AG09309 (cell line): ENCODE measurements around the gene ADRM1.

ENCODE experiments used
- DNase-seq: peaks from one replicate; pipeline ENCODE4 v3.0.0-alpha.2; 2010; ENCODE audit warnings: low read depth
- H3K4me3 ChIP-seq: 2 replicates; pipeline ENCODE4 v1.5.1; 2011; ENCODE audit warnings: mild to moderate bottlenecking, low read depth, low read length, moderate library complexity; ENCODE audit not compliant: control insufficient read depth
- CTCF ChIP-seq: IDR thresholded peaks from 2 replicates; pipeline ENCODE4 v1.5.1; 2011; ENCODE audit warnings: mild to moderate bottlenecking, low read depth, low read length, inconsistent platforms; ENCODE audit not compliant: insufficient read depth, control insufficient read depth; ENCODE audit errors: missing control alignments

ADRM1 gene

GRCh38 chr20:62275219-62275618 is 27.6 kb upstream of the ADRM1 start:
- DNase-seq, result no peak
- no peak overlapping the region for H3K4me3 ChIP-seq
- no peak for TF ChIP-seq CTCF

- H3K4me3 ChIP-seq, result no peak overlapping the region
- no peak for DNase-seq
- TF ChIP-seq CTCF, result no peak
Measured at GRCh38 chr20:62276439-62276838, 26.4 kb upstream of the ADRM1 start.

- no peak for DNase-seq
- TF ChIP-seq CTCF, result no peak
- H3K4me3 ChIP-seq, result no peak overlapping the region
Measured at GRCh38 chr20:62277253-62277652, 25.5 kb upstream of the ADRM1 start.

GRCh38 chr20:62280303-62280702 is 22.5 kb upstream of the ADRM1 start:
- no peak for DNase-seq
- TF ChIP-seq CTCF, result no peak
- H3K4me3 ChIP-seq, result no peak overlapping the region

GRCh38 chr20:62281161-62281933 is 21.4 kb upstream of the ADRM1 start:
- no peak for DNase-seq
- TF ChIP-seq CTCF, result no peak
- H3K4me3 ChIP-seq, result no peak overlapping the region

- no peak for TF ChIP-seq CTCF
Measured at GRCh38 chr20:62282103-62282502, 20.7 kb upstream of the ADRM1 start.

More at GRCh38 chr20:62282103-62282502, 20.7 kb upstream of the ADRM1 start:
- no peak for DNase-seq
- H3K4me3 ChIP-seq, result no peak overlapping the region
